PC-3 (cell line): ENCODE data around the gene MYL10.

ENCODE experiments used
- CTCF ChIP-seq: fragments of 300-600 bp; sonication (generic); conservative IDR thresholded peaks from 2 replicates; pipeline ENCODE4 v1.5.1; 2017; ENCODE audit warnings: antibody characterized with exemption, low read depth, mild to moderate bottlenecking, low read length
- EZH2 ChIP-seq: fragments of 300-600 bp; sonication (generic); IDR thresholded peaks from one replicate; pipeline ENCODE4 v1.6.1; 2017; ENCODE audit warnings: antibody characterized with exemption, mild to moderate bottlenecking, low read length; ENCODE audit not compliant: unreplicated experiment
- EZH2phosphoT487 ChIP-seq: fragments of 300-600 bp; sonication (generic); IDR thresholded peaks from 2 replicates; pipeline ENCODE4 v1.6.1; 2018; ENCODE audit warnings: mild to moderate bottlenecking, antibody characterized with exemption, low read length, borderline replicate concordance

- TF ChIP-seq CTCF (no peak), EZH2phosphoT487 (no peak), EZH2 (no peak)
Measured at GRCh38 chr7:101617451-101618206, 11.5 kb downstream of the MYL10 start.
